NCI-H526 (cell line): ENCODE measurements around the gene COG5.

ENCODE experiments used
- DNase-seq, 2 experiments: peaks; one replicate each; lab custom pipeline; 2025; lab: John Stamatoyannopoulos, UW

Gene COG5

DNA sequence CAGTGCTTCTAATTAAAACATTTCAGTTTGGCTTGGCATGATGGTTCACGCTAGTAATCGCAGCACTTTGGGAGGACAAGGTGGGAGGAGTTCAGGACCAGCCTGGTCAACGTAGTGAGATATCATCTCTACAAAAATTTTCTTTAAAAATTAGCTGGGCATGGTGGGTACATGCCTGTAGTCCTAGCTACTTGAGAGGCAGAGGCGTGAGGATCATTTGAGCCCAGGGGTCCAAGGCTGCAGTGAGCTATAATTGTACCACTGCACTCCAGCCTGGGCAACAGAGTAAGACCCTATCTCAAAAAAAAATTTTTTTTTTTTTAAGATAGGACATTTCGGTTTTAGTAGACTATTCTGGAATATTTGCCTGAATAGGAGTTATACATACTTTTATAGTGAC, 382.5 kb downstream of the COG5 start:
- no peak for DNase-seq

DNA sequence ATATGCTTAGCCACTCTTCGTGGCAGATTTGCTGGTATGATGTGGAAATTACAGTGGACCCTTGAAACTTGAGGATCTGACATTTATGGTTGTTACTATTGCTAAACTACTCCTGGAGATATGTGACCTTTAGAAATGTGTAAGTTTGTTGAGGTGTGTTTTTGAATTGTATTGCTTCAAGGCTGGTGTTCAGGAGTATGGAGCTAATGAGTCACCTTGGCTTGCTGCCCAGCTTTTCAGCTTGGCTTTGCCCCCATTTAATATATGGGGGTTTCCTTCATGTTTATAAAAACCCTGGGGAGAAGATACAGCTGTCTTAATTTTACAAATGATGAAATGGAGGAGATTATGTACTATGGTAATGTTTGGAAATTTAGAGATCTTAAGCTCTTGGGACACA, 383.3 kb downstream of the COG5 start:
- DNase-seq = no peak

DNA sequence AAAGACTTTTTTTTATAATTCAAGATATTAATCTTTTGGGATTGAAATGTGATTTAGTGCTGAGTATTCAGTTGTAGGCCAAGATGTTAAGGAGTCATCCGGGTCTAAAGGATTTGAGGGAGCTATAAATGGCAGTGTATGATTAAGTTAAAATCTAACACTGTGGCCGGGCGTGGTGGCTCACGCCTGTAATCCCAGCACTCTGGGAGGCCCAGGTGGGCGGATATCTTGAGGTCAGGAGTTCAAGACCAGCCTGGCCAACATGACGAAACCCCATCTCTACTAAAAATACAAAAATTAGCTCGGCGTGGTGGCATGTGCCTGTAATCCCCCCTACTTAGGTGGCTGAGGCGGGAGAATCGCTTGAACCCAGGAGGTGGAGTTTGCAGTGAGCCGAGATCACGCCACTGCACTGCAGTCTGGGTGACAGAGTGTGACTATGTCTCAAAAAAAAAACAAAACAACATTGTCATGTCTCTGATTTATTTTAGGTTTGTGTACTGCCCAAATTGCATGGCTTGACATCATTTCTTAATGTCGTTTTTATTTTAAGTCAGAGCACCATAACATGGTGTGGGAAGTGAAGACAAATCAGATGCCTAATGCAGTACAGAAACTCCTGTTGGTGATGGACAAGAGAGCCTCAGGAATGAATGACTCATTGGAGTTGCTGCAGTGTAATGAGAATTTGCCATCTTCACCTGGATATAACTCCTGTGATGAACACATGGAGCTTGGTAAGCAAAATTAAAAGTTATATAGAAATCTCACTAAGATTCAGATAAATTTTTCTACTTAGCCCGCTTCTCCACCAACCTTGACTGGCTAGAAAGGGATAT, 384.2 kb downstream of the COG5 start:
- DNase-seq = no peak

DNA sequence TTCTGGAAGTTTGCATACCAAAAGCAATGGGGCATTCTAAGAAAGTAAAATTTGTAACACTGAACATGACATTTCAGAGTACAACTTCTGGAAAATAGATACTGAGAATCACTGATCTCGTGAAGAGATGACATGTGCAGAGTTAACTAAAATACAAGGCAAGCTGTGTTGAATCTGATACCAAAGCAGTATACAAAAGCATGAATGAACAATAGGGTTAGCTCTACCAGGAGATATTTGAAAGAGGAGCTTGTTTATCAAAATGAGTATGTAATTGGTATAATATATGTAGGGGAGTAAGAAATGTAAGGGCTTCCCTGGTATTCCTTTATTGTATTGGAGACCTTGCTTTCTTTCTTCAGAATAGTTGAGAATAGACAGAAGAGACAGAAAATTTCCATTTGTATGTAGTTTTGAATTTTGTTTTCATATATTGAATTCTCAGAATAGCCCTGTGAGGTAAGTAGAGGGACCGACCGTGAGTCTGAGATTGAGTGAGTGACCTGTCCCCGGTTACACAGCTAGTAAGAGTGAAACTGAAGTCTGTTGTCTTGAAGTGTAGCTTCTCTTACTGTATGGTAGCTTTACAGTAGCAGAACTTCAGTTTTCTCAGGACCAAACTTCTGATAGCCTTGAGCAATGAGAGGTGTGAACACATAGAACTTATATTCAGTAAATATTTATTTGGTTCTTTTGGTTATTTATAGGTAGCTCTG, 389.9 kb downstream of the COG5 start:
- DNase-seq = no peak

DNA sequence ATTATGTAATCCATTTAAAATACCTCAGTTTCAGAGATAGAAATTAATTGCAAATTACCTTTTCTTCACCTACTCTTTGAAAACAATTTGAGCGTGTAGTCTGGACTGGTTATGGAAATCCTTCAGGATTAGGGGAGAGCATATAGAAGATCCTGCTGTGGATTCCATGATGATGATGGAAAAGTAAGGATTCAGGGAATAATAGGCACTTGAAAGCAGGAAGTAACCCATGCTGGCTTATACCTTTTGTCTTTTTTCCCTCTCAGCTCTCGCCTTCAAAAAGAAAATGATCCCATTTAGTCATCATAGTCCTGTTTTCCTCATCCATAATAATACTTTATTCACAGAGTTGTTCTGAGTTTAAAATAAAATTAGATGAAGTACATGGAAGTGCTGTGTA, 390.5 kb downstream of the COG5 start:
- DNase-seq = no peak

DNA sequence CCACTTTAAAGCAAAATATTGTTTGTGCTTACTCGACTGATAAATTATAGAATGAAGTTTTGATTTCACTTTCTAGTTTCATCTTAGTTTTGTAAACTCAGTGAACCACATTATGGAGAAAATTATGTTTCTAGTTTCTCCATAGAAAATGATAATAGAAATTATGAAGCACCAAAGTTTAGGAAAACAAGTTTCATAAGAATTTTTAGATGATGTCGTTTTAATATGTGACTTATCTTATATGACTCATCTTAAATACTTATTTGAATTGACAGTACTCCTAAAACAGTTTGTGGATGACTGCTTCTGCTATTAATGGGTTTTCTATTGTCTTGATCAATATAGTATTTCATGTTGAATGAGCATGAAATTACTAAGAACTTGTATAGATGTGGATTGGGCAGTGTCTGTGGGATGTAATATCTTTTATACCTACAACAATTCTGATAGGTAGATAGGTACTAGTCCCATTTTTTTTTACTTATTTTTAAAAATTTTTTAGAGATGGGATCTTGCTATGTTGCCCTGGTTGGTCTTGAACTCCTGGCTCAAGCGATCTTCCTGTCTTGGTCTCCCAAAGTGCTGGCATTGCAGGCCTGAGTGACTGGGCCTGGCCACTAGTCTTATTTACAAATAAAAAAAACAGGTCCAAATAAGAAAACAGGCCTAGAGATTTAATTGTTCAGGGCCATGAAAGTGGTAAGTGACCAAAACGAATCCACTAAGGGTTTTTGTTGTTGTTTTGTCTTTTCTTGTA, 391.3 kb downstream of the COG5 start:
- no peak for DNase-seq

DNA sequence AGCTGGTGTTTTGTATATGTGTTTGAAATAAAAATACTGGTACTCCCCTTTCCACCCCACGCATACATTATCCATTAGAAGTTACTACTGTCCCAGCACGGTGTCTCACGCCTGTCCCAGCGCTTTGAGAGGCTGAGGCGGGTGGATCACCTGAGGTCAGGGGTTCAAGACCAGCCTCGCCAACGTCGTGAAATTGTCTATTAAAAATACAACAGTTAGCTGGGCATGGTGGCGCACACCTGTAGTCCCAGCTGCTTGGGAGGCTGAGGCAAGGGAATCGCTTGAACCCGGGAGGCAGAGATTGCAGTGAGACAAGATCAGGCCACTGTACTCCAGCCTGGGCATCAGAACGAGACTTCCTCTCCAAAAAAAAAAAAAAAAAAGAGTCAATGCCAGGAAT, 392.2 kb downstream of the COG5 start:
- no peak for DNase-seq

DNA sequence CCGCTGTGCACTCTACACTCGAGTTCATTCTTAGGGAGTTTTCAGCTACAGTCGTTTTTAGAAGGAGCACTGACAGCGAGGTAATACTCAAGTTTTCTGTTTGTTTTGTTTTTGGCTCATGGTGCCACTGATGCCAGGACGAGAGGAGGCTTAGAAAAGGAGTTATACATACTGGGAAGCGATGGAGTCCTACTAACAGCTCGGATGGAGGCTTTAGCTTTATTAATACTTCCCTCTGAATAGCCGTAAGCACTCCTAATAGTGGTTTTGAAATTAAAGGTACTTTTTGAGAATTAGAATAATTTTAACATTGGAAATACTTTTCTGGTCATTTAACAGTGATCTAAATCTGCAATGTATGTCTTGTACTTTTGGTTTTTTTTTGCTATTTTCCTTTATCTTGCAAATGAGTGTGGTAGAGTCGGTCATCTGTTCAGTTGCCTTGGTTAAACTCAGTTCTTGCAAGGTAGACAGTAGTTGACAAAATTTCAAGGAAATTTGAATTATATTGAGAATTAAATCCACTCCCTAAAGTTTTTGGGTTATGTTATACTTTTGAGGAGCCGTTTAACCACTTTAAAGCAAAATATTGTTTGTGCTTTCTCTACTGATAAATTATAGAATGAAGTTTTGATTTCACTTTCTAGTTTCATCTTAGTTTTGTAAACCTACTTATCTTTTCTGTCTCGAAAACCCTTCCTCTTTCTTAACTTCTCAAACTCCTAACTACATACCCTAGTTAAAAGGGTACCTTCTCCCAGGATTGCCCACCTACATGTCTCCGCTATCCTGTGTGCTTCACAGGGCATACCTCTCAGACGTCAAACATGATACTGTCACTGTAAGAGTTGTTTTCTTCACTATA, 393.4 kb downstream of the COG5 start:
- no peak for DNase-seq

DNA sequence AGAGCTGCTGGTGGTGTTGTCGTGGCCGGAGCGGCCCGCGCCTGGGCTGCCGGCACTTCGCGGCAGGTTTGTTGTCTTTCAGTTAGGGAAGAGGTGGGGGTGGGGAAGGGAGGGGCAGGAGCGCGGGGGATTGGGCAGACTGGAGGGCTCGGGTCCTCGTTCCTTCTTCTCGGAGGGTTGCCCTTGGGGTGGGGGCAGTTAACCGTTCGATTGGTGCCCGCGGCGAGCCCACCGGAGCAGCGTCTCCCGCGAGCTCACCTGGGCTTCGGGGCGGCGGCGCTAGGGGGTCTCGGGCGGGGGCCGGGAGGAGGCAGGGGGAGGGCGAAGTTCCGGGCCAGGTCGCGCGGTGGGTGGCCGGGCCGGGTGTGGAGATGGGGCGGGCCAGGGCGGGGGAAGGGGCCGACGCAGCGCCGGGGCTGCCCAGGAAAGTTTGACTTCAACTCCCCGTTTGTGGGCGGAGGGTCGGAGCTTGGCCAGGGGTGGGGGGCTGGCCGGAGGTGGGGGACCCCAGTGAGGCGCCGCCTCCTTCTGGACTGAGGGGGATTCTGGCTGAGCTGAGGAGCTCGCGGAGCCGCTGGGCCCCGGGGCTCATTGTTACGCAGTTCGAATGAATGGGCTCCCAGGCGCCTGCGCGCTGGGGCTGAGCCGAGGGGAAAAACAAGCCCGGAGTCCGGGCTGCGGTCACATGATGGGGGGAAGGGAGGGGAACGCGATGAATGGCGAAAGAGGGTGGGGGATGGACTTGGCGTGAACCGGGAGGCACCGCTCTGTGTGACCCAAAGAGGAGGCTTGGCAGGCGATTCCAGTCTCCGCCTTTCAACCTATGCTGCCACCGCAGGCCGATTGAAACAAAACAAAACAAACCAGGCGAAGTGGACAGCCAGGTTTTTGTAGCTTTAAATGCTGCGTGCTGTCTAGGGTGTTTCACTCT, 394.3 kb downstream of the COG5 start:
- peak; percentile 96 to 99 for DNase-seq

DNA sequence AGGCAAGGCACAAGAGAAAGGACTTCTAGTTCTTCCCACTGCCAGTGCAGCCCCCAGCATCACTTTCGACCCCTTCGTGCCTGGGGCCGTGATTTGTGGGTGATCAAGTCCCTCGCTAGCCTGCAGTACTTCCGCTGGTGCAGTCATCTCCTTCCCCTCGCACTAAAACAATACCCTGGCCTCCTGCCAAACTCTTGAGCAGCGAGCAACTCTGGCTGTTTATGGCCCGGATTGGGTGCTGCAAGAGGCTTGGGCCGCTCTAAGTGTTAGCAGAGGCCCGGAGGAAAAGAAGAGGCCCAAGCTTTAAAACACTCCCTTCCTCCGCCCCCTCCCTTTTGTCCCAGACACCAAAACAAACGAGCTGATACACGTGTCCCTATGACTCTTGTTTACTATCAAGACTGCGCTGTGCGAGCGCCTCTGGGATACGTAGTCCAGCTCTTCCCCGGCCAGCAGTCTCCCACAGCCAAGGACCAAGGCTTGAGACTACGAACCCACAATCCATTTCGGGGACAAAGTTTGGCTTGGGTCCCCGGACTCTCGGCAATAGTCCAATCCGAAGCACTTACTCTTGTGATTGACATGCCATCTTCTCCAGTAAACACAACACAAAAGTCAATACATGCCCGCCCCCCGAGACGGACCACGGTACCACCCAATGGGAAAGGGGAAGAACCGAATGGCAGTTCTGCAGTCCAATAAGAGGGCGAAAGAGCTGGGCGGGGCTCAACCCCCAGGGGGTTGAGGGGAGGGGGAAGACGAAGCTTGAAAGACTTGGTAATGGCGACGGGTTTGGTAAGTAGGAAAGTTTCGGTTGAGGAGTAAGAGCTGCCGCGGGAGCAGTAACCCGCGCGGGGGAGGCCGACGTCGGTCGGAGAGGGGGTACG, 395.2 kb downstream of the COG5 start, which contains the start of gene HBP1:
Gene HBP1 (plus strand): TSS at position 771 of the 887 bp plus-strand sequence. CDS start 10,891 bp downstream, outside the sequence.
- DNase-seq = peak; percentile 100

DNA sequence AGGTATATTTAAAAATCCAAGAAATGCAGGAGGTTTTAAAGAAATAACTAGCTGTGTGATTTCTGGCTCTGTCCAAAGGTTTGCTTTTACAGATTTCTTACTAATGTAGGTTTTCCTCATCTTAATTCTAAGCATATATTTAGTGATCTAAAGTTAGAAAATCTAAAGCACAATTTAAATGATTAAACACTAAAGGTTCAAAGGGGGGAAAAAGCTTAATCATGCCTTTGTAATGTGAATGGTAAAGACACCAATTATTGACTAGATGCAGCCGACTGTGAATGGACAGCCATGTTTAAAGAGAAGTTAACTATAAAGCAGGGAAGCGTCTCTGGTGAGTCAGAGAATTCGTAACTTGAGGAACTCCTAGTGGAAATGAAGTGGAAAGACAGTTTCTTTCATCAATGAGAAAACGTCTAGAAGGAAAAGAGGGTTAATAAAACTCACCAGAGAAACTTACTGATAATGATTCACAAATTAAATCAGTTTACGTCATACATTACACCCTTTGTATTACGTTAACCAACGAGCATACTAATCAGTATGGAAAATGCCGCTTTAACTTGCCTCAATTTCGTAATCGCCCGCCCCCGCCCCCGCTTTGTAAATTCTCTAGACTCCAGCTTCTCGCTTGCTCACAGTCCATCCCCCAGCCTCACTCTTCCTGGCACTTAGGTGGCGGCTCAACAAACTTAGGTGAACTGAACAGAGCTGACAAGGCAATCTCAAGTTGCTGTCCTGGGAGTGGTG, 396.1 kb downstream of the COG5 start:
- peak; percentile 38 to 53 for DNase-seq

DNA sequence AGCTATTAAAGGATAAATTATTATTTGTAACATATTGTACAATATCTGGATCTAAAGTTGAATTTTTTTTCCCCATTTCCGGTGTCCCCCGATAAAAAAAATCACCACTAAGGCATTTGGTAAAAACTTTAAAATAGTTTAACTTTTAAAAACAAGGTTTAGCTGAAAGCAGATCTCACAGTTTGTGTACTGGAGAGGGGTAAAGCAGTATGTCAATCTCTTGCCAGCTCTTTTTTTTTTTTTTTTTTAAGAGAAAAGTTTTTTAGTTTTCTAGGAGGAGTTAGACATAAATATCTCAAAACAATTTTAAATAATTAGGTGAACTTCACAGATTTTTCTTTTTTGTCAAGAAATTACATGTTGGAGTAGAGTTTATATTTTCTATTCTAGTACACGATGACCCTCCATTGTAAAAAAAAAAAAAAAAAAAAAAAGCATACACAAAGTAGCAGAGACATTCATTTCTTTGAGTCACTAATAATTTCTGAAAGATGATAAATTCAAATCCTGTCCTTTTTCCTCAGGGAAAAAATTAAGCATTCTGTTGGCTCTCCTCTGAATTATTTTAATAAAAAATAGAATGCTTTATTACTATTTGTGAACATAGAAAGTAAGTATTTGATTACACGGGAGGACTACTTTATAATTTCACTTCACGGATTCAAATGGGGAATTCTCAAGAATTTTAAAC, 396.8 kb downstream of the COG5 start:
- DNase-seq = no peak

DNA sequence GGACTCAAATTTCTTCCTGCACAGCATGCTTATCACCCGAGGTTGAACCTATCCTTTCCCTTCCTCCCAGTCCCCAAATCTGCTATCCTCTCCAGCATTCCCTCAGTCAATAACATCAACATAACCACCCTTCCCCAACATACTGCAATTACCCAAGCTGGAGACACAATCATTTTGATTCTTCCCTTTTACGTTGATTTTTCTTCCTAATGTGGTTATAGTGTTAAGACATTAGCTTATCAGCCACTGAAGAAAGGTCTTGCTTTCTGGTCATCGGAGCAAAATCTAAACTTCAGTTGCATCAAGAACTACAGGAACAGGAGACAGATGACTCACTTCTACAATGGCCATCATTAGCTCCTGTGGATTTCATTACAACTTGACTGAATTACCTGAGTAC, 398.4 kb downstream of the COG5 start:
- no peak for DNase-seq

DNA sequence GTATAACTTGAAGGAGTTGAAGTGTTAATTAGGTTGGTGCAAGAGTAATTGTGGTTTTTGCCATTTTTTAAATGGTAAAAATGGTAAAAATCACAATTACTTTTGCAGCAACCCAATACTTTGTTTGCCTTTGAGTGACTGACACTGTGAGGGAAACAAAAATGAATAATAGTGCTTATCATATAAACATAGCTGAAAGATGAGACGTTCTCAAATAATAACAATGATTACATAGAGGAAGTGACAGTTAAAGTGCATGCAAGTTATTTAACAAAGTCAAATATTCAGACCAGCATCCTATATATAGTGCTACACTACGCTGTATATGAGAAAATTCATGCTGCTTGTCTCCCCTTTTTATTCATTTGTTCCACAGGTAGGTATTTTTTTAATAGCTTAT, 399.6 kb downstream of the COG5 start:
- DNase-seq = no peak

DNA sequence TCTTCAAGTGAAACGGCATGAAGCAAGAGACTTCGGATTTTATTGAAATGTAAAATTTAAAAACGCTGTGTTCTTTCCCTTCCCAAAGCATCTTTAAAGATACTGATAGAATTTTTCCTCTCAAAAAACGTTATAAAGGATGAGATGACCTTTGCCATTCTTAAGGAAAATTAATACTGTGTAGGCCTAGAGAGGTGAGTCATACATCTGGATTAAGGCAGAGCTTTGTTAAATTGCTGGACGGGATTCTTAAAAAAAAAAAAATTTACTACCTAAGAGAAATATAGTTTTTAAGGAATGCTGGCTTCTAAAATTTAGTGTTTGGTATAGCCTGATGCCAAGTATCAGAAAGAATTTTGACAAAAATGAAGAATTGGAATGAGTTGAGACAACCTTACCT, 401.2 kb downstream of the COG5 start:
- no peak for DNase-seq

DNA sequence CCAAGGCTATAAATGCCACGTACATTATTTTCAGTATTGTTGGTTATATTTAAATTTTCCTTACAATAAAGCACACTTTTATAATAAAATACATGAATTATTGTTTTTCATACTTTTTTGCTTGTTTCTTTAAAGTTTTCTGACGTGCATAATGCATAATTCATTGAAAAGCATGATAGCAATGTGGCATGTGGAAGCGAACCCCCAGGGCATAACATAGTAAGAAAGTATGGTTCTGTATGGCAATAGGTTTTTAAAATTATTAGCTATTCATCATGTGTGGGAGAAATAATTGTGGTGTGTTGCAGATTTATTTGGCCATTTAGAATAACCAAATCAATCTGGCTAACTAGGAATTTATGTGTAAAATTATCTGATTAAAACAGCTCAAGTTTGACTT, 402.3 kb downstream of the COG5 start:
- no peak for DNase-seq

DNA sequence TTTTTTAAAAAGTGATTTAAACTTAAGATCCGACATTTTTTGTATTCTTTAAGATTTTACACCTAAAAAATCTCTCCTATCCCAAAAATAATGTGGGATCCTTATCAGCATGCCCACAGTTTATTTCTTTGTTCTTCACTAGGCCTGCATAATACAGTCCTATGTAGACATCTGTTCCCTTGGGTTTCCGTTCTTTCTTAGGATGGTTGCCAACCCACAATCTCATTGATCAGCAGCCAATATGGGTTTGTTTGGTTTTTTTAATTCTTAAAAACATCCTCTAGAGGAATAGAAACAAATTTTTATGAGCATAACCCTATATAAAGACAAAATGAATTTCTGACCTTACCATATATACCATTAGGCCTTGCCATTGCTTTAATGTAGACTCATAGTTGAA, 403.3 kb downstream of the COG5 start:
- DNase-seq = no peak

DNA sequence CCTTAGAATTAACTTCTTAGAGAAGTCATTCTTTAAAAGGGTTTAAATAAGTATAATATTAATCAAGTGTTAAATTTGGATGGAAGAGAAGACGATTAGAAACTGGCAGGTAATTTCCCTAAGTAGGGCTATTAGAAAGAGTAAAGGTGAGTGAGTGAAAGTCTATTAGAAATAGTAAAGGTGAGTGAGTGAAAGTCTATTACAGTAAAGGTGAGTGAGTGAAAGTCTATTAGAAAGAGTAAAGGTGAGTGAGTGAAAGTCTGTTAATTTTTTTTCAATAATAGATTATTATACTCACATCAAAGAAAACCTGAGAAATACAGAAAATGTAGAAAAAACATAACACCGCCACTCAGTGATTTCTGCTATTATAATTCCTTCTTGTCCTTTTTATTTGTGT, 405.7 kb downstream of the COG5 start:
- DNase-seq = no peak
